C4-2B (cell line): ENCODE measurements around the gene TSPAN11.

Source experiments
- CTCF ChIP-seq: fragments of 450-650 bp; conservative IDR thresholded peaks from 2 replicates; pipeline ENCODE4 v1.5.1; 2017; ENCODE audit warnings: mild to moderate bottlenecking
- ZFX ChIP-seq: fragments of 450-650 bp; IDR thresholded peaks from 2 replicates; pipeline ENCODE4 v1.6.1; 2017

DNA sequence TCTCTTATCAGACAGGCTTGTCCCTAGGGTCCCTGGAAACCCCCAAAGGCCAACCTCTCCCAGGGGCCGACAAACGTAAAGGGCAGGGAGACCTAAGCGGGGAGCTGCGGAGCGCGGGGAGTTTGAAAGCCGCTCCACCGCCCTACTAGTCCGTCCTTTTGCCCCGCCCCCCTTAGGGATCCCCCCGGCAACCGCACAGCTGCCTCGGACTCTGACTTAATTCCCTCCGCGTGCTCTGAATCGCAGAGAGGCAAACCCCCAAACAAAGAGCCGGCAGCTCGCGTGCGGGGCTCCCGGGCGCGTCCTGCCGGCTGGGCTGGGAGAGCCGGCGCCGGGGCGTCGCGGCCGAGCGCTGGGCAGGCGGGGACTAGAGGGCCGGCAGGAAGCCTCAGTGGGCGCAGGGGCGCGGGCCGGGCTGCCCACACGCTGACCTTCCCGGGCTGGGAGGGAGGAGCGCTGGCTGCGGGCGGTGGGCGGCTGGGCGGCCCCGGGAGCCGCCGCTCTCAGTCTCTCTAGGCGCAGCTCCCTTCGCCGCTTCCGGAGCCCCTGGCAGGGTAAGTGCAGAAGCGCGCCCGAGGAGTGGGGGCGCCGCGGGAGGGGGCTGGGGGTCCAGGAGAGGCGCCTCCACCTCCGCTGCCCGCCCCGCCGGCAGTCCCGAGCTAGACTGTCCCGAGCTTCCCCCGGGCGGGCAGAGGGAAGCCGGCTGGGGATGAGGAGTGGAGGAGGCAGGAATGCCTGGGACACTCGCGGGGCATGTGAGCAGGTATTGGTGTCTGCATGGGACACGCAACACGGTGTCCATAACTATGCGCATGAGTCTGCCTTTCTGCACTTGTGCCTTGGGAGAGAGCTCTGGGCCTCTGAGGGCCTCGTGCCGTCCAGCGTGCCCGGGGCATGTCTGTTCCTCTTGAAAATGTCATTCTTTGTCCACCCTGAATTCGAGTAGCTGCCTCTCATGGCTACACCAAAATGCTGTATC, at the start of gene TSPAN11:
- TF ChIP-seq CTCF = no peak
- TF ChIP-seq ZFX = no peak
